GM21390 (cell line): Measurements from ENCODE around the gene ATP11C.
"Not testable (repeated sequence)": the region's sequence is repeated elsewhere in the genome, so short reads cannot be mapped to it uniquely, and the experiment has no call there.

Experiments
- ATAC-seq: cut with Tn5 transposase; IDR thresholded peaks from one replicate; pipeline ENCODE4 v1.9.1; 2021; ENCODE audit not compliant: unreplicated experiment

Gene ATP11C

DNA sequence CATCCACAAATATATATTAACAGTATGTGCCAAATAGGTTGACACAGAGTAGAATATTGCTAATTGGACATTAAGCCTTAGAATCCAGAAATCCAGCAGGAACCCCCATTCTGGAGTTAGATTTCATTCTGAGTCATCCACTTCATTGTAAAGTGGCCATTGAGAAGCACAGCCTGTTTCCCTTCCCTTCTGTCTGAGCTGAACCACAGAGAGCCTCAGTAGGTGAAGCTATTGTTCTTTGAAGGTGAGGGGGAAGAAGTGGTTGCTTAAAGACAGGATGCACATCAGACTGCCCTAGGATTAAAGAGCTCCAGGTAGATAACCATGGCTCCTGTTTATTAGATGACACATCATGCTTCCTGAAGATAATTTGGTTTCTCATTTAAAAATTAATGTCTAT lies 194.3 kb downstream of the ATP11C start:
- ATAC-seq, result no peak

DNA sequence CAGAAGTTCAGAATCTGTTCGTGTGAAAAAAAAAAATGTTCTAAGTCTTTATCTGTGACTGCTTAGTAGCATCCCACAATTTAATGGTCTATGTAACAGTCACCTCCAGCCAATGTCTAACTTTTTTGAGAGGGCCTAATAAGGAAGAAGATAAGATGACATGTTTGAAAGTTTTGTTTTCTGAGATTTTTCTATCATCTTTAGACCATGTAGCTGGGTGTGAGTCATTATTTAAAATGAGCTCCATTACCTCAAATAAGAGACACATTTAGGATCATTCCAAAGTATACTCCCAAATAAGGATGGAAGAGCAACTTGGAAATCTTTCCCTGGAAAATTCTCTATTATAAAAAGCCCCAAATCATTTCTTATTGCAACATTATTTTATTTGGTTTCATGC lies 196.7 kb downstream of the ATP11C start:
- no peak for ATAC-seq

DNA sequence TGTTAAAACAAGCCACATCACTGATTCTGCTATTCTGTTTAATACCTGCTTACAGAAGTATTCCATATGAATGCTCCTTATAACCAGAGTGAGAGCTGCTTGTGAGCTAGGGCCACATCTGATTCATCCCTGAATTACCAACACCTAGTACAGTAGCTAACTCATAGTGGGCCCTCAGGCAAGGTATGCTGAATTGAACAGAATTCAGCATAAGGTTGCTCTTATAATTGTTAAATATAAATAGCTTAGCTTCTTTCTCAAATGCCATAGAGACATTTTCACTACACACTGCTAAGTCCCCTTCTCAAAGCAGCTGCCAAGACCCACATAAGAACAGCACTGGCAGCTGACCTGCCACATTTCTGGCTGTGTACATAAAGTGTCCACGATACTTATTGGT lies 197.9 kb downstream of the ATP11C start:
- ATAC-seq, result no peak

DNA sequence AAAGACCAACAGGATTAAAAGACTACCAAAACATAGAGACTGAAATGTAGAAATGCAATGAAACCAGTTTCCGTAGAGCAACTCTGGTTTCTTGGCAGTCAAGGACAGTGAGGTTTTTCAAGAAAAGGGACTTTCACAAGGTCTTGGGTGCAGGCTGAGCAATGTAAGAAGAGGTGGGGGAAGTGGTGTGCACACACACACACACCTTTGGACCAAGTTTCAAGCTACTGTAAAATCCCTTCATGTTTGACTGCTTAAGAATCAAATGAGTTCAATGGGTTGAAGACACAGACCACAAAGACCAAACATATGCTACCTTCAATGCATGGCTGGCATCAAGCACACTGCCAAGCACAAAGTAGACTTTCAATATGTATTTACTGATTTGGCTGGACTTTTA lies 207.1 kb downstream of the ATP11C start:
- peak; percentile 90 for ATAC-seq

DNA sequence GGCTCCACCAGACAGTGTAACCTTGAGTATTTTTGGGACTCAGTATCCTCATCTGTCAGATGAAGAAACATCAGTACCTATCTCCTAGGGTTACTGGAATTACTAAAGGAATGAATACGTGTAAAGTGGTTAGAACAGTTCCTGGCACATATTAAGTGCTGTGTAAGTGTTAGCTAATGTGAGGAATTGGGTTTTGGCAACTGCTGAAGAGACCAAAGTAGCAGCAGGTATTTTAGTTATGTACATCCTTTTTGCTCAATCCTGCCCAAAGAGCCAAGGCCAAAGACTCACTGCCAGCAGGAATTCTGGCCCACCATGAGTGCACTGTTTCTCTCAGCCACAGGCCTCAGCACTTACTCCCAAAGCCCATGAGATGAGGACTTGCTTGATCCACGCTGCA lies 208.2 kb downstream of the ATP11C start:
- ATAC-seq, result no peak

DNA sequence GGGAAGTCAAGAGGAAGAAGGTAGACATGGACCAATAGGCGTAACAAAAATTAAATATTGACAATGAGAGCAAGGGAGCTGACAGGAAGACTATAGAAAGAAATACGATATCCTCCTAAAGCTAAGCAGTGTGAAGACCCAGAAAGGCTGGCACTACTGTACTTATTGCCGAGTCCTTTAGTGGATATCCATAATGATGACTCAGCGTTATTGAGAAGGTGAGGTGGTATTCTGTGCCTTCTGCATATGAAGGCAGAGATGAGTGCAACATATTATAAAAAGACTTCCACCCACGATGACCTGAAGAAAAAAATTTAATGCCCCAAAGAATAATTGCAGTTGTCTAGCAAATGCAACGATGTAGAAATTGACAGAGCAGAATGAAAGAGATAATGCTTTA lies 211.9 kb downstream of the ATP11C start:
- no peak for ATAC-seq

DNA sequence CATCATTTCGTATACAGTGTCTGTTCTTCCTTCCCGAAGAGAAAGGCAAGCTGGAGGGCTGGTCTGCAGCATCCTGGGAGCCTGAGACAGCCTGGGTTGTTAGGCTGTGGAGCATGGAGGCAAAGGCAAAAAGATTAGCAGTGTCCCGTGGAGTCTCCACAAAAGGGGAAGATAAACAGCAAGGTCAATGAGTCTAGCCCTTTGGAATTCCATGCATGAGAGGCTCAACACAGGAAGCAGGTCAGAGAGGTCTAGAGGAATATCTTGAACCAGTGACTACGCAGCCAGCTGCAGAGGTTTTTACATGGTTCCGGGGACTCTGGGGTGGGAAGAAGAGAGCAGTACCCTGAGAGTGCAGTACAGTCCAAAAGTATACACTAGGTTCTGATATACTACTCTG lies 212.7 kb downstream of the ATP11C start:
- ATAC-seq, result no peak

DNA sequence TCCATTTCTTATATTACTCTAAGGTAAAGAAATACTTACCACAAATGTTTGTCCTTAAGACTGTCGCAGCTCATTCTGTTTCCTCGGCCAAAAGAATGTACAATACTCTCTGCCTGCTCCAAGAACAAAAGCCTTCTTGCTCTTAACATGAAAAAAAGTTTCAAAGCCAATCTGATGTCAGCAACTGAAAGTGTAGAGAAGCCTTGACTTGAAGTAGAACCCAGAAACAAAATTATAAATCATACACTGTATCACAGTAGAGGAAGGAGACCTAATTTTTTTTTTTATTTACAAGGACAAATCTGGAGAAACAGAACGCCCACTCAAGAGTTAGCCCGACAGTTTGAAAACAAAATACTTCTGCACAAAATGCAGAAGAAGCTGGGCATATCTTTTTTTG lies 224.8 kb downstream of the ATP11C start, which contains the start of gene MCF2:
MCF2 (minus strand) TSS at position 101 of the 400 bp plus-strand sequence. CDS start 56,423 bp downstream, outside the sequence.
- ATAC-seq, result no peak

DNA sequence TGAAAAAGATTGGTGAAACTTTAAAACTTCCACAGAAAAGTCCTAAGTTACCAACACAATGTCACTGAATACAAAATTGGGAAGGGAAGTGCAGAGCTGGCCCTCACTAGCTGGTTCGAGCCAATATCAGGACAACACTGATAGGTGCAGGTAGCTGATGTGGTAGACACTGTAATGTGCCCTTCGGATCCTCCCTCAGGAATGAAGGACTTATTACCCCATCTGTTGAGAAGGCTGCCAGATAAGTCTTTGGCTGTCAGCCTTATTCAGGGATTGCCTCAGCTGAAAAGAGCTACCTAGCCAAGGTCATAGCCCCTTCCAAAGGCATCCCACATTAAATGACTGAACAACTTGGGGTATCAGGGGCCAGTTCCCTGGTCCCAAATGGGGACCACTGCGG lies 230.2 kb downstream of the ATP11C start:
- no peak for ATAC-seq

DNA sequence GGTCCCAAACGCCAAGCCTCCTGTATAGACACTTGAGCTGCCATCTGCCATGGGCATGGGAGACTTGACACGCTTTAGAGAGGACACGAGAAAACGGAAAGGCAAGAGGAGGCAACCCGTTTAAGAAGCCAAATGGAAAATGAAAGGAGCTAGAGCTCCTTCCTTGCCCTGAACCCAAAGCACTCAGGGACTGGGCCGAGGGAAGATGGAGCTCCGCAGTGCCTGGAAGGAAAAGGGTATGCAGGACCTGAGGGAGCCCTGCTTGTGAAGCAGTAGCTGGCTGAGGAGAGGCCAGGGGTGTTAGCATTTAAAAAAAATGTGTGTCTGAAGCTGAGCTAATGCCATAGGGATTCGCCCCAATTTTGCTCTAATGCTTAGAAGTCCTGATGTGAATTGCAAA lies 239.9 kb downstream of the ATP11C start:
- no peak for ATAC-seq

DNA sequence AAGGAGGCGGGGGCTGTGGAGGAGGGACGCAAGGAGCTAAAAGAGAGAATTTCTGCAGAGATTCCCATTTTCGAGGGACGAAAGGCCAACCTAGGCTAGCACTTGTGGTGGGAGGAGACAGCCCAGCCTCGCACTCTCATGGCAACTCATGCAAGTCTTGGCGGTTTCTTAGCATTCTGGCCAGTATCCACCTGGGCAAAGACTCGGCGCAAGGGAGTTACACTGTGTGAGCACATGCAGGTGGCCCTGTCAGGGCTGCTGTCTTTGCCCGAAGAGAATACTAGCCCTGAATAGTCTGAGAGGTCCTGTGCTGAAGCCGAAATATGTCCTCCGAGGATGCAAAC lies 240.4 kb downstream of the ATP11C start:
- peak; percentile 44 for ATAC-seq

DNA sequence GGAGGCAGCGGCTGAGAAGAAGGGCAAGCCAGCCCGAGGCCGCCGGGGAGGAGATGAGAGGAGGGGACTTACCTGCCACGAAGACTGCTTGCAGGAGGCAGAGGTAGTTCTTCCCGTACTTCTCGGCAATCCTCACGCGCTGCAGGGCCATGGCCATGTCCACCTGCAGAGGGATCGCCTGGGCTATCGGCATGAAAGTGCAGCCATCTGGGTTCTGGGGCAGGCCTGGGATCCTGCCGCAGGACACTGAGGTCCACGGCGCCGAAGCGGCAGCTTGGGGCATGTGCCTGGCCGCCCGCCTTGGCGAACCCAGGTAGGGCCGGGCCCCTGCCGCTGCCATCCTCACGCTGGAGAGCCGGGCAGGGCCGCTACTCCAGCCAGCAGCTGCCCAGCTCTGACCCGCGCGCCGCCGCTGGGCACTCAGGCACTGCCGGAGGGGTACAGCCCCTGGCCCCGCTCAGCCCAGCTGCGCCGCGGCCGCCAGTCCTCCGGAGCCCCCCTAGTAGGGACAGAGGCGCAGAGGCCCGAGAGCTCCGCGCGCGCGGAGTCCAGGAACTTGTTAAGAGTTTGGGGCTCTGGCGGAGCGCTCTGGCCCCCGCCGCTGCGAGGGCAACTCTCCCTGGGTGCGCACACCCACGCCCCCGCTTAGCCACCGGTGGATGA lies 240.9 kb downstream of the ATP11C start:
- ATAC-seq, result peak; percentile 51

DNA sequence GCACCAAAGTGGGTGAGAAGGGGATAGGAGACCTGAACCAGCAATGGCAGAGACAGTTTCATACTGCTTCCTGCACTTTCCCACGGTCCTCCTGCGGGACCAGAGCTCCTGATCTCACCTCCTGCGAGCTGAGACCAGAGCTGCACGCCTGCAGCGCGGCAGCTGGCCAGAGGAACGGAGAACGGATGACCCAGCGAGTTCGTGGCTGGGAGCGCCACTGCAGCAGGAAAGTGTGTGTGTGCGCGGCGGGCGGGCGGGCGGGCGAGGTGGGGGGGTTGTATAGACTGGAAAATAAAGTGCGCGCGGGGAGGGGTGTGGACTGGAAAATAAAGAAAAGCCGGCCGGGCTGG lies 241.4 kb downstream of the ATP11C start:
- peak; percentile 17 for ATAC-seq

DNA sequence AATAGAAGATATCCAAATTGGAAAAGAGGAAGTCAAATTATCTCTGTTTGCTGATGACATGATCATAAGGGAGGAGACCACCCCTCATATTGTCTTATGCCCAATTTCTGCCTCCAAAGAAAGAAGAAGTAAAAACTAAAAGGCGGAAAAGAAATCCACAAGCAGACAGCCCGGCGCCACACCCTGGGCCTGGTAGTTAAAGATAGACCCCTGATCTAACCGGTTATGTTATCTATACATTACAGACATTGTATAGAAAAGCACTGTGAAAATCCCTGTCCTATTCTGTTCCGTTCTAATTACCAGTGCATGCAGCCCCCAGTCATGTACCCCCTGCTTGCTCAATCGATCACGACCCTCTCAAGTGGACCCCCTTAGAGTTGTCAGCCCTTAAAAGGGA lies 247.7 kb downstream of the ATP11C start:
- ATAC-seq, result not testable (repeated sequence)

DNA sequence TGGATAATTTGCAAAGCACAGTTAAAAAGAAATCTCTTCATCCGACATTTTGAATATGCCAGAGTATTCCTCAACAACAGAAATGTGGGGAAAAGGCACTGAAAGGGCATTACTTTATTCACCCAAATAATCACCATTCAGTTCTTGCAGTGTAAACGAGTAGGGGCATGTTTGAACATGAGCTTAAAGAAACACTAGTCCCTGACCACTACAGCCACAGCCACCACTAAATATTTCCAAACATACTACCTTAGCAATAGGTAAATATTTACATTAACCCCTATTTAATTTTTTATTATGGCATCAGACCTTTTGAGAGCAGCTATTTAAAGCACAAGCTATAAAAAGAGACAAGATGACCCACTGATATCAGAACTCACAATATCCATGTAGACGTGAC lies 252.5 kb downstream of the ATP11C start:
- ATAC-seq, result no peak
